Measurements from ENCODE around the gene BCL7C.

GRCh38 chr16:30925632-30925987 is 31.7 kb upstream of the BCL7C start:
- TF ChIP-seq POLR2AphosphoS5 (IDR thresholded peaks at IDR 0.05; ENCODE audit: borderline replicate concordance, low read depth, low read length) (no peak), EZH2 (IDR thresholded peaks at IDR 0.05) (no peak), FOXP2 (optimal IDR thresholded peaks at IDR 0.05; ENCODE audit: control extremely low read depth, extremely low read length, insufficient read depth) (no peak)
